ENCODE measurements around the gene PBX4. TPM values are rescaled to one million over a fixed set of nuclear protein-coding genes. Genes with fewer than 3 reads are reported as not detected.

PBX4 gene
- total RNA-seq, 4 donors from 2014 or later, result 3.8 to 15.8 (median 5.9) TPM

DNA sequence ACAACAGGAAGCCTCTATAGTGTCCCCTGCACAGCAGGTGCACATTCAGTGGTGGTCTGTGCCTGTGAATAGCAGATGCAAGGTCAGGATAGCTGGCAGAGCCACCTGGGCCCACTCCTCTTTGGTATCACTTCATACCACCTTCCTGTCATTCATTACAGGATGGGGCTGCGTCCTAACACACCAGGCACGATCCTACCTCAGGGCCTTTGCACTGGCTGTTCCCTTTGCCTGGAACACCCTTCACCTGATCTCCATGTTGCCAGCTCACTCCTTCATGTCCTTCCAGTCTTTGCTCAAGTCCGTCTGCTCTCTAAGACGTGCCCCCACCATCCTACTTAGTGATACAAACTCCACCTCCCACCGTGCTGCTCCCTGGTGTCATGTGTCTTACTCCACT lies 14.2 kb upstream of the PBX4 start:
- intact Hi-C loops (cut with DNase I; ENCODE audit: low total_unique reads), result no loop called here
- H3K4me3 ChIP-seq (ENCODE audit: low read depth, poor library complexity, severe bottlenecking), result no peak overlapping the region
- no peak for TF ChIP-seq POLR2A (IDR thresholded peaks at IDR 0.05)
- TF ChIP-seq, protein P1, sequence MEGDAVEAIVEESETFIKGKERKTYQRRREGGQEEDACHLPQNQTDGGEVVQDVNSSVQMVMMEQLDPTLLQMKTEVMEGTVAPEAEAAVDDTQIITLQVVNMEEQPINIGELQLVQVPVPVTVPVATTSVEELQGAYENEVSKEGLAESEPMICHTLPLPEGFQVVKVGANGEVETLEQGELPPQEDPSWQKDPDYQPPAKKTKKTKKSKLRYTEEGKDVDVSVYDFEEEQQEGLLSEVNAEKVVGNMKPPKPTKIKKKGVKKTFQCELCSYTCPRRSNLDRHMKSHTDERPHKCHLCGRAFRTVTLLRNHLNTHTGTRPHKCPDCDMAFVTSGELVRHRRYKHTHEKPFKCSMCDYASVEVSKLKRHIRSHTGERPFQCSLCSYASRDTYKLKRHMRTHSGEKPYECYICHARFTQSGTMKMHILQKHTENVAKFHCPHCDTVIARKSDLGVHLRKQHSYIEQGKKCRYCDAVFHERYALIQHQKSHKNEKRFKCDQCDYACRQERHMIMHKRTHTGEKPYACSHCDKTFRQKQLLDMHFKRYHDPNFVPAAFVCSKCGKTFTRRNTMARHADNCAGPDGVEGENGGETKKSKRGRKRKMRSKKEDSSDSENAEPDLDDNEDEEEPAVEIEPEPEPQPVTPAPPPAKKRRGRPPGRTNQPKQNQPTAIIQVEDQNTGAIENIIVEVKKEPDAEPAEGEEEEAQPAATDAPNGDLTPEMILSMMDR (IDR thresholded peaks at IDR 0.05), result no peak
- DNase-seq (ENCODE audit: low spot score in 2 of 2), result no peak
- WGBS, 2 donors, result 83 to 91% methylated on average over 5 of the region's 5 CpGs

DNA sequence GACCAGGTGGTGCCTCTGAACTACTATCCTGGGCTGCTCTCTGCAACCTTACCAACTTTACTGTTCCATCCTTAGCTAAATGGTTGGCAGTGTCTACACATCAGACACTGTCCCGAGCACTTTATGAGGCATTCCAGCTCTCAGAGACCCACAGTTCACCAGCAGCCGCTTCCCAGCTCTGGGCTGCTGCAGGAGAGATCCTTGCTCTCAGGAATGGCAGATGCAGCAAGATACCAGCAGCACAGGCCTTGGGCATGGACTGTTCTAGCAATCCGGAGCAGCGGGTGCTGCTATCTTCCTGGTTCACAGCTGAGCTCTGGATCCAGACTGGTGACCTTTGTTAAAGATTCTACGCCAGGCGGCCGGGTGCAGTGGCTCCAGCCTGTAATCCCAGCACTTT lies 12.9 kb upstream of the PBX4 start:
- intact Hi-C loops (cut with DNase I; ENCODE audit: low total_unique reads), result no loop called here
- DNase-seq (ENCODE audit: low spot score in 2 of 2), result no peak
- no peak for TF ChIP-seq POLR2A (IDR thresholded peaks at IDR 0.05)
- TF ChIP-seq, protein P1 (IDR thresholded peaks at IDR 0.05), result no peak
- 88 to 91% methylated on average over 7 of the region's 7 CpGs for whole genome bisulfite sequencing, 2 donors
- H3K4me3 ChIP-seq (ENCODE audit: low read depth, poor library complexity, severe bottlenecking), result no peak overlapping the region

DNA sequence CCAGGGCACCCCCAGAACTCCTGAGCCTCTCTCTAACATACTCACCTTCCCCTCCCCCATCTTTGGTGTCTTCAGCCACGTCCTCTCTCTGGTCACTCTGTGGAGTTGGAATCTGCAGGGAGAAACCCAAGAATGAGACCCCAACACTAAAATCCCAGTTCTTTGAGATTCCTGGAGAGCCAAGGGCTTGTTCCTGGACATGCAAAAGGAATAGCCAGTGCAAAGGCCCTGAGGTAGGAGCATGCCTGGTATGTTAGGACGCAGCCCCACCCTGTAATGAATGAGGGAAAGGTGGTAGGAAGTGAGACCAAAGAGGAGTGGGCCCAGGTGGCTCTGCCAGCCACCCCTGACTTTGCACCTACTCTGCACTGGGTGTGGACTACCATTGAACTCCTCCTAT lies 11.9 kb upstream of the PBX4 start:
- H3K4me3 ChIP-seq (ENCODE audit: low read depth, poor library complexity, severe bottlenecking), result no peak overlapping the region
- intact Hi-C loops (cut with DNase I; ENCODE audit: low total_unique reads), result no loop called here
- no peak for DNase-seq (ENCODE audit: low spot score in 2 of 2)
- TF ChIP-seq, protein P1 (IDR thresholded peaks at IDR 0.05), result no peak
- no peak for TF ChIP-seq POLR2A (IDR thresholded peaks at IDR 0.05)
- WGBS, 2 donors, result 93 to 100% methylated on average over 2 of the region's 2 CpGs

DNA sequence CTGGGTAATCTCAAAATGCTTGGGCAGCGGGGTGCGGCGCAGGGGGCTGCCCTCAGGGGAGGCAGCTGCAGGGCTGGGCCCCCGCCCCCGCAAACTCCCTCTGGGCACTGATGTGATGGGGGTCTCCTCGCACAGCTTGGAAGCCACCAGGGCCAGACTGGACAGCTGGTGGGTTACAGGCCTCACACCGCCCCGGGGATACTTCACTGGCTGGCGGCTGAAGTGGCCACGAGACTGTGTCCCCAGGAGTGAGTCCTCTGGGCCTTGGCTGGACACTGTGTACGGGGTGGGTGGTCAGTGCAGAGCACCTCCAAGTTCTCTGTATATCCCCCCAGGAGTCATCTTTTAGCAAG lies 11.6 kb upstream of the PBX4 start:
- no peak overlapping the region for H3K4me3 ChIP-seq (ENCODE audit: low read depth, poor library complexity, severe bottlenecking)
- 93 to 98% methylated on average over 9 to 10 of the region's 11 CpGs for WGBS, 2 donors
- TF ChIP-seq, protein P1 (IDR thresholded peaks at IDR 0.05), result no peak
- TF ChIP-seq POLR2A (IDR thresholded peaks at IDR 0.05), result no peak
- no peak for DNase-seq (ENCODE audit: low spot score in 2 of 2)
- intact Hi-C loops (cut with DNase I; ENCODE audit: low total_unique reads), result no loop called here

DNA sequence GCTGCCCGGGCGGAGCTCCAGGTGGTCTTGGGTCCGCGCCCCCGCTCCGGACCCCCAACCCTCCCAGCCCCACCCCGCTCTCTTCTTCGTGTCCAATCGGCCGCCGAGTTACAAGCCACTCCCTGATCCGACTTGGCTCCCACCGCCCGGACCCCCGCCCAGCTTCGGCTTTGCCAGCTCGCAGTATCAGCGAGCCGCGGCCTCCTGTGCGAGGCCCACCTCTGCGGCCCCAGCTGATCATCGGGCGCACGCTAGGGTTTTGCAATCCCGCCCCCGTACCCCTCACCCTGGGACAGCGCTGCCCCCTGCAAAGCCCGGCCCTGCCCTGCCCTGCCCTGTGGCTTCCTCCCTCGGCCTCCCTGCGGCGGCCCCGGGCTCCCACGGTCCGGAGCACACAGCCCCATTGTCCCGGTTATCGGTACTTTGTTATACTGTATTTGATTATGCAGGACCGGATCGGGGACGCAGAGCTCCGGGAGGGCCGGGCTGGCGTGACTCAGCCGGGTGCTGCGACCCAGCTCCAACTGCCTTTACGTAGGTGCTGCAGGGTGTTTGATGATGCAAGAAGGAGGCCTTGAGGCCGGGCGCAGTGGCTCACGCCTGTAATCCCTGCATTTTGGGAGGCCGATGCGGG lies 10.1 kb upstream of the PBX4 start:
- intact Hi-C loops (cut with DNase I; ENCODE audit: low total_unique reads), result no loop called here
- peak overlapping the region; percentile 29 for H3K4me3 ChIP-seq (ENCODE audit: low read depth, poor library complexity, severe bottlenecking)
- 9 to 41% methylated on average over 23 to 25 of the region's 51 CpGs for WGBS, 2 donors
- DNase-seq (ENCODE audit: low spot score in 2 of 2), result no peak
- TF ChIP-seq, protein P1 (IDR thresholded peaks at IDR 0.05), result no peak
- TF ChIP-seq POLR2A (IDR thresholded peaks at IDR 0.05), result no peak

Measured in lower leg skin (tissue), 4 donors.